Progenitor cell of endocrine pancreas (in vitro differentiated cells): ENCODE data around the gene GDPD3. TPM values are rescaled to one million over a fixed set of nuclear protein-coding genes. Genes with fewer than 3 reads are reported as not detected.

Experiments used
- DNase-seq: peaks from one replicate; pipeline ENCODE4 v3.0.0; 2021; ENCODE audit warnings: low spot score; ENCODE audit not compliant: unreplicated experiment
- H3K27ac Mint-ChIP-seq: 2 replicates; pipeline ENCODE4 v1.8.0; 2021; ENCODE audit warnings: mild to moderate bottlenecking, moderate library complexity, mixed read lengths
- H3K27me3 Mint-ChIP-seq: 2 replicates; pipeline ENCODE4 v1.8.0; 2021; ENCODE audit warnings: mixed read lengths
- H3K36me3 Mint-ChIP-seq: 2 replicates; pipeline ENCODE4 v1.8.0; 2022; ENCODE audit warnings: mixed read lengths; ENCODE audit not compliant: insufficient read depth
- H3K4me1 Mint-ChIP-seq: 2 replicates; pipeline ENCODE4 v1.8.0; 2021; ENCODE audit warnings: low read depth, mixed read lengths
- H3K4me3 Mint-ChIP-seq: 2 replicates; pipeline ENCODE4 v1.8.0; 2021; ENCODE audit warnings: low read depth, mild to moderate bottlenecking, moderate library complexity, mixed read lengths
- H3K9me3 Mint-ChIP-seq: 2 replicates; pipeline ENCODE4 v1.8.0; 2021; ENCODE audit warnings: low read depth, mixed read lengths
- total RNA-seq: library from RNA; stranded (reverse); gene quantifications from 2 replicates; pipeline ENCODE4 v1.2.1, GENCODE V29; 2021
- TF ChIP-seq, protein P1 (sequence below): fragments of 200-600 bp; sonication (generic); IDR thresholded peaks from one replicate; pipeline ENCODE4 v1.5.0; 2021; ENCODE audit warnings: antibody characterized with exemption, mild to moderate bottlenecking; ENCODE audit not compliant: unreplicated experiment

GDPD3 gene
- total RNA-seq, 1 donor from 2014 or later: 13.3 TPM

DNA sequence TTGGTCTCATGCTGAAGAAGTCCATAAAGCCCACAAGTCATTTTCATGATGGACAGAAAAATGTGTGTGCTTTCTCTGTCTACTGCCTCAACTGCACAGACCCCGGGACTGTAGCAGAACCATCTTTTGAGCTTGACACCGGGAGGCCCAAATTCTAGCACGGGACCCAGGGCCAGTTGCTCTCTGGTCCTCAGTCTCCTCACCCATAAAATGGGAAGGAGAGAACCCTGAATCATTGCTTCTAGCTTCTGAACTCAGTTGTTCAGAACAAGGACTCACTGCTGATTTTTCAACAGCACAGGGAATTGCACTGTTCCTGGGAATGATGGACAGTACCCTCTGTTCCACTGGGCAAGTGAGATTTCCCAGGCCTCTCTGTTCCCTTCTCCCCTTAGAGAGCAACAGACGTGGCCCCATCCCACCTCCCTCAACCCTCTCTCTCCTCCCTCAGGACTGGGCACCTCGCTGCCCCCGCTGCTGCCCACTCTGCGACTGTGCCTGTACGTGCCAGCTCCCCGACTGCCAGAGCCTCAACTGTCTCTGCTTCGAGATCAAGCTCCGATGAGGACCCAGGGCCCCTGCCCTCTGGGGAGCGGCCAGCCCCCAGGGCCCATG is 50.0 kb downstream of the GDPD3 start:
- H3K36me3 Mint-ChIP-seq: peaks cover 12% of the 10 kb centered on the region
- peak overlapping the region; percentile 91 for H3K27ac Mint-ChIP-seq
- DNase-seq: no peak
- TF ChIP-seq, protein P1, sequence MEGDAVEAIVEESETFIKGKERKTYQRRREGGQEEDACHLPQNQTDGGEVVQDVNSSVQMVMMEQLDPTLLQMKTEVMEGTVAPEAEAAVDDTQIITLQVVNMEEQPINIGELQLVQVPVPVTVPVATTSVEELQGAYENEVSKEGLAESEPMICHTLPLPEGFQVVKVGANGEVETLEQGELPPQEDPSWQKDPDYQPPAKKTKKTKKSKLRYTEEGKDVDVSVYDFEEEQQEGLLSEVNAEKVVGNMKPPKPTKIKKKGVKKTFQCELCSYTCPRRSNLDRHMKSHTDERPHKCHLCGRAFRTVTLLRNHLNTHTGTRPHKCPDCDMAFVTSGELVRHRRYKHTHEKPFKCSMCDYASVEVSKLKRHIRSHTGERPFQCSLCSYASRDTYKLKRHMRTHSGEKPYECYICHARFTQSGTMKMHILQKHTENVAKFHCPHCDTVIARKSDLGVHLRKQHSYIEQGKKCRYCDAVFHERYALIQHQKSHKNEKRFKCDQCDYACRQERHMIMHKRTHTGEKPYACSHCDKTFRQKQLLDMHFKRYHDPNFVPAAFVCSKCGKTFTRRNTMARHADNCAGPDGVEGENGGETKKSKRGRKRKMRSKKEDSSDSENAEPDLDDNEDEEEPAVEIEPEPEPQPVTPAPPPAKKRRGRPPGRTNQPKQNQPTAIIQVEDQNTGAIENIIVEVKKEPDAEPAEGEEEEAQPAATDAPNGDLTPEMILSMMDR: no peak
- H3K27me3 Mint-ChIP-seq: no peaks in the 10 kb centered on the region
- H3K9me3 Mint-ChIP-seq: no peaks in the 10 kb centered on the region
- H3K4me1 Mint-ChIP-seq: peaks cover 16% of the 10 kb centered on the region
- no peak overlapping the region for H3K4me3 Mint-ChIP-seq

DNA sequence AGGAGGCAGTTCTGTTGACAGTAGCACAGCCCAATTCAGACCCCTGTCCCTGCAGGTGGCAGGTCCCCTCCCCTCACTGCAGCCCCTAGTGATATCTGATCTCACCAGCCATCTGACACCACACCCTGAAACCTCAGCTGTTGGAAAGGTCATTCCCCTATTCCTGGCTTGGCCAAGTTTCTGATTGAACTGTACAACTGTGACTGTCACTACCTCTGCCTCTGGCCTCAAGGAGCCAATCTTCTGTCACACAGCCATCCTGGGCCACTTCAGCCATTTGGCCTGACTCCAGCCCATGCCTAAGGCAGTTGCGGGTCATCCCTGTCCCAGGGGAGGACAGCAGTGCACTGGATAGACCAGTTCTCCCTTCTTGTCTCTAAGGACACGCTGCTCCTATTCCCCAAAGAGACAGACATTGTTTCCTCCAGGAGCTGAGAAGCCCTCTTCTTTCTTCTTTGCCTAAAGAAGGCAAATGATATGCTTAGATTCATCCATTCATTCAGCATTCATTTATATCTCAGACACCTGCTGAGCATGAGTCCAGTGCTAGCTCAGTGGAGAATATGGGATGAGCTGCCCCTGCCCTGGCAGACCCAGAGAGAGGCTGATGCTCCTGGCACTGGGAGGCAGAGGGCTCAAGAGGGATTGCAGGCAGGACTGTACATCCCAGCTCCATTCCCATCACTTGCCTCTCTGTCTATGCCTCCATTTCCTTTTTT is 52.3 kb downstream of the GDPD3 start:
- Mint-ChIP-seq H3K4me1 (peaks cover 8% of the 10 kb centered on the region), H3K9me3 (no peaks in the 10 kb centered on the region), H3K27ac (peak overlapping the region; percentile 66), H3K4me3 (no peak overlapping the region), H3K27me3 (no peaks in the 10 kb centered on the region), H3K36me3 (peaks cover 6% of the 10 kb centered on the region)
- TF ChIP-seq, protein P1: no peak
- no peak for DNase-seq

- peaks cover 8% of the 10 kb centered on the region for H3K4me1 Mint-ChIP-seq
- H3K36me3 Mint-ChIP-seq: peaks cover 6% of the 10 kb centered on the region
- DNase-seq: no peak
- no peaks in the 10 kb centered on the region for H3K9me3 Mint-ChIP-seq
- TF ChIP-seq, protein P1: no peak
- no peaks in the 10 kb centered on the region for H3K27me3 Mint-ChIP-seq
- no peak overlapping the region for H3K27ac Mint-ChIP-seq
- H3K4me3 Mint-ChIP-seq: no peak overlapping the region
Measured at GRCh38 chr16:30060346-30060745, 53.0 kb downstream of the GDPD3 start.

- Mint-ChIP-seq H3K27ac (peak overlapping the region; percentile 13), H3K4me3 (peak overlapping the region; percentile 64), H3K9me3 (no peaks in the 10 kb centered on the region), H3K36me3 (peaks cover 2% of the 10 kb centered on the region), H3K4me1 (peaks cover 6% of the 10 kb centered on the region), H3K27me3 (no peaks in the 10 kb centered on the region)
- DNase-seq: no peak
- TF ChIP-seq, protein P1: peak; percentile 56
Measured at GRCh38 chr16:30054959-30055553, 58.3 kb downstream of the GDPD3 start.

Other genes with a start within 250 kb of the GDPD3 start
- gene SEZ6L2, start 214.0 kb downstream of the GDPD3 start, total RNA-seq: 13.2 and 16.2 TPM in 2 replicates
- gene ASPHD1, start 213.0 kb downstream of the GDPD3 start, total RNA-seq: 3.1 and 3.8 TPM in 2 replicates
- 31.4 and 34.7 TPM in 2 replicates for gene KCTD13, start 187.3 kb downstream of the GDPD3 start, total RNA-seq
- 89.4 and 91.9 TPM in 2 replicates for gene TMEM219, start 151.5 kb downstream of the GDPD3 start, total RNA-seq
- gene TAOK2, start 139.7 kb downstream of the GDPD3 start, total RNA-seq: 51.1 and 54.0 TPM in 2 replicates
- gene HIRIP3, start 117.9 kb downstream of the GDPD3 start, total RNA-seq: 11.4 and 12.0 TPM in 2 replicates
- gene INO80E, start 117.3 kb downstream of the GDPD3 start, total RNA-seq: 72.7 and 74.2 TPM in 2 replicates
- gene DOC2A, start 102.5 kb downstream of the GDPD3 start, total RNA-seq: 4.4 and 5.0 TPM in 2 replicates
- not detected in 2 replicates for gene C16orf92, start 90.3 kb downstream of the GDPD3 start, total RNA-seq
- gene TLCD3B, start 82.3 kb downstream of the GDPD3 start, total RNA-seq: 1.5 and 1.7 TPM in 2 replicates
- 273 and 283 TPM in 2 replicates for gene ALDOA, start 47.8 kb downstream of the GDPD3 start, total RNA-seq
- gene PPP4C, start 37.5 kb downstream of the GDPD3 start, total RNA-seq: 142 and 144 TPM in 2 replicates
- gene TBX6, start 21.6 kb downstream of the GDPD3 start, total RNA-seq: 3.5 and 3.9 TPM in 2 replicates
- 41.7 and 45.7 TPM in 2 replicates for gene YPEL3, start 17.3 kb downstream of the GDPD3 start, total RNA-seq
- 59.8 and 62.8 TPM in 2 replicates for gene MAPK3, start 9.7 kb upstream of the GDPD3 start, total RNA-seq
- gene CORO1A, start 70.1 kb upstream of the GDPD3 start, total RNA-seq: 1.6 and 3.8 TPM in 2 replicates
- gene BOLA2B, start 80.1 kb upstream of the GDPD3 start, total RNA-seq: 65.0 and 71.5 TPM in 2 replicates
- gene SLX1A, start 80.3 kb upstream of the GDPD3 start, total RNA-seq: 28.7 and 37.5 TPM in 2 replicates
- 33.0 and 33.3 TPM in 2 replicates for gene SULT1A3, start 85.7 kb upstream of the GDPD3 start, total RNA-seq
- 27.0 and 27.1 TPM in 2 replicates for gene NPIPB13, start 134.9 kb upstream of the GDPD3 start, total RNA-seq
- 76.9 and 78.8 TPM in 2 replicates for gene CD2BP2, start 241.8 kb upstream of the GDPD3 start, total RNA-seq